Endodermal cell (in vitro differentiated cells): ENCODE results near the gene ENHO. TPM values are rescaled to one million over a fixed set of nuclear protein-coding genes. Genes with fewer than 3 reads are reported as not detected.
A peak's percentile ranks its signal among the peaks of the same experiment; 100 is the strongest.

ENCODE experiments used
- DNase-seq: peaks from one replicate; pipeline ENCODE4 v3.0.0-alpha.2; 2017
- H3K27ac ChIP-seq: 2 replicates; pipeline ENCODE4 v1.5.1; 2013; ENCODE audit warnings: mild to moderate bottlenecking, low read depth, low read length, moderate library complexity
- H3K27me3 ChIP-seq: 2 replicates; pipeline ENCODE4 v1.6.1; 2013; ENCODE audit warnings: mild to moderate bottlenecking, low read length, moderate library complexity; ENCODE audit not compliant: insufficient read depth, control insufficient read depth, poor library complexity, severe bottlenecking
- H3K36me3 ChIP-seq: 2 replicates; pipeline ENCODE4 v1.7.0; 2013; ENCODE audit warnings: mild to moderate bottlenecking, low read length, moderate library complexity; ENCODE audit not compliant: control insufficient read depth, insufficient read depth
- H3K4me1 ChIP-seq: one replicate; pipeline ENCODE4 v1.7.0; 2013; ENCODE audit warnings: low read length; ENCODE audit not compliant: control insufficient read depth, insufficient read depth
- H3K4me3 ChIP-seq: 2 replicates; pipeline ENCODE4 v1.5.1; 2013; ENCODE audit warnings: mild to moderate bottlenecking, low read length, moderate library complexity
- H3K9ac ChIP-seq: 2 replicates; pipeline ENCODE4 v1.6.1; 2013; ENCODE audit warnings: mild to moderate bottlenecking, low read length, moderate library complexity; ENCODE audit not compliant: poor library complexity, severe bottlenecking; ENCODE audit errors: extremely low read depth
- H3K9me3 ChIP-seq: 2 replicates; pipeline ENCODE4 v1.6.1; 2013; ENCODE audit warnings: mild to moderate bottlenecking, low read length, moderate library complexity; ENCODE audit not compliant: control insufficient read depth
- H3K27ac Mint-ChIP-seq: 2 replicates; pipeline ENCODE4 v1.8.0; 2020; ENCODE audit warnings: mixed read lengths
- H3K27me3 Mint-ChIP-seq: 2 replicates; pipeline ENCODE4 v1.8.0; 2021; ENCODE audit warnings: mild to moderate bottlenecking, mixed read lengths; ENCODE audit not compliant: insufficient read depth
- H3K36me3 Mint-ChIP-seq: 2 replicates; pipeline ENCODE4 v1.8.0; 2020; ENCODE audit warnings: low read depth, mixed read lengths
- H3K4me1 Mint-ChIP-seq: 2 replicates; pipeline ENCODE4 v1.8.0; 2020; ENCODE audit warnings: mixed read lengths
- H3K4me3 Mint-ChIP-seq: 2 replicates; pipeline ENCODE4 v1.8.0; 2020; ENCODE audit warnings: mild to moderate bottlenecking, moderate library complexity, mixed read lengths
- H3K9me3 Mint-ChIP-seq: 2 replicates; pipeline ENCODE4 v1.8.0; 2020; ENCODE audit warnings: mild to moderate bottlenecking, mixed read lengths
- WGBS, 2 experiments: methylation state at CpG; one replicate each; pipeline versions ENCODE4 v1.1.5 to v1.1.7; 2013; ENCODE audit warnings: missing lambda C conversion rate in 2 of 2, mixed read lengths in 1 of 2; ENCODE audit not compliant: insufficient coverage in 1 of 2, insufficient read length in 1 of 2; 5-methylcytosine and 5-hydroxymethylcytosine counted together
- long read RNA-seq, 4 experiments: library from polyadenylated mRNA in 2 of 4; library from RNA in 1 of 4; library from capped mRNA in 1 of 4; stranded (forward) in 3 of 4; unstranded in 1 of 4; transcript quantifications; one replicate each; pipeline ENCODE4 v2.0.0, GENCODE V29; 2020 to 2021; ENCODE audit warnings: inconsistent platforms in 1 of 4
- polyA plus RNA-seq, 2 experiments: library from polyadenylated mRNA; stranded (reverse); fragments of 50-300 nt; gene quantifications; one replicate each; pipeline ENCODE4 v1.2.3, GENCODE V29; 2013
- total RNA-seq, 2 donors: library from RNA; stranded (reverse); fragmentation: NEBNext Ultra II Directional in 1 of 2; extraction: Animal tissue kit (Norgen Biotek cat#: 25700) in 1 of 2; gene quantifications; 2 replicates in 1 of 2; 3 replicates in 1 of 2; pipeline ENCODE4 v1.2.1, GENCODE V29; 2021
- TF ChIP-seq, protein P1 (sequence below): fragments of 200-600 bp; sonication (generic); conservative IDR thresholded peaks from 2 replicates; pipeline ENCODE4 v1.5.0; 2021; ENCODE audit warnings: antibody characterized with exemption, mild to moderate bottlenecking

Gene ENHO
- total RNA-seq: 10 to 100 TPM in 1 of 2 donors, 1 to 10 TPM in 1; 7.1 to 14.5 TPM
- 19.4 TPM for polyA plus RNA-seq (2013, experiment 1 of 2)
- polyA plus RNA-seq (2013, experiment 2 of 2): 17.3 TPM
- long read RNA-seq, experiment 1, transcript ENHO-201 (2 exons, 1,082 nt): major isoform, 5 of 5 reads
- long read RNA-seq, experiment 1, partial matches to known transcripts: 0 of 5 reads
- long read RNA-seq, experiment 1, other reads (novel, unspliced or antisense): 0 of 5 reads
- long read RNA-seq, experiment 2, partial matches to known transcripts: 0 of 3 reads
- long read RNA-seq, experiment 2, other reads (novel, unspliced or antisense): 0 of 3 reads
- long read RNA-seq, experiment 3, partial matches to known transcripts: 0 of 1 reads
- long read RNA-seq, experiment 3, other reads (novel, unspliced or antisense): 0 of 1 reads
- long read RNA-seq, experiment 4: 0 reads

- 5 to 32% methylated on average over 12 to 63 of the region's 63 CpGs for WGBS, 2 experiments
- TF ChIP-seq, protein P1, sequence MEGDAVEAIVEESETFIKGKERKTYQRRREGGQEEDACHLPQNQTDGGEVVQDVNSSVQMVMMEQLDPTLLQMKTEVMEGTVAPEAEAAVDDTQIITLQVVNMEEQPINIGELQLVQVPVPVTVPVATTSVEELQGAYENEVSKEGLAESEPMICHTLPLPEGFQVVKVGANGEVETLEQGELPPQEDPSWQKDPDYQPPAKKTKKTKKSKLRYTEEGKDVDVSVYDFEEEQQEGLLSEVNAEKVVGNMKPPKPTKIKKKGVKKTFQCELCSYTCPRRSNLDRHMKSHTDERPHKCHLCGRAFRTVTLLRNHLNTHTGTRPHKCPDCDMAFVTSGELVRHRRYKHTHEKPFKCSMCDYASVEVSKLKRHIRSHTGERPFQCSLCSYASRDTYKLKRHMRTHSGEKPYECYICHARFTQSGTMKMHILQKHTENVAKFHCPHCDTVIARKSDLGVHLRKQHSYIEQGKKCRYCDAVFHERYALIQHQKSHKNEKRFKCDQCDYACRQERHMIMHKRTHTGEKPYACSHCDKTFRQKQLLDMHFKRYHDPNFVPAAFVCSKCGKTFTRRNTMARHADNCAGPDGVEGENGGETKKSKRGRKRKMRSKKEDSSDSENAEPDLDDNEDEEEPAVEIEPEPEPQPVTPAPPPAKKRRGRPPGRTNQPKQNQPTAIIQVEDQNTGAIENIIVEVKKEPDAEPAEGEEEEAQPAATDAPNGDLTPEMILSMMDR: no peak
Observed at GRCh38 chr9:34522971-34523797, at the start of gene ENHO. TSS of gene ENHO (minus strand) at chr9:34522990. CDS start at chr9:34521695, 1,295 bp downstream.

GRCh38 chr9:34572092-34572491 lies 49.3 kb upstream of the ENHO start:
- no peaks in the 10 kb centered on the region for H3K36me3 Mint-ChIP-seq
- no peaks in the 10 kb centered on the region for H3K9me3 Mint-ChIP-seq
- no peaks in the 10 kb centered on the region for H3K9me3 ChIP-seq
- H3K9ac ChIP-seq: no peak overlapping the region
- no peaks in the 10 kb centered on the region for H3K36me3 ChIP-seq
- H3K4me3 ChIP-seq: no peak overlapping the region
- H3K27ac Mint-ChIP-seq: no peak overlapping the region
- H3K4me1 ChIP-seq: no peaks in the 10 kb centered on the region
- H3K4me1 Mint-ChIP-seq: peaks cover 8% of the 10 kb centered on the region
- H3K27me3 Mint-ChIP-seq: peaks cover 35% of the 10 kb centered on the region
- DNase-seq: no peak
- TF ChIP-seq, protein P1: no peak
- no peak overlapping the region for H3K27ac ChIP-seq
- H3K4me3 Mint-ChIP-seq: no peak overlapping the region
- peaks cover 19% of the 10 kb centered on the region for H3K27me3 ChIP-seq

More at GRCh38 chr9:34522971-34523797, at the start of gene ENHO:
- Histone ChIP-seq H3K4me1 (no peaks in the 10 kb centered on the region), H3K9me3 (no peaks in the 10 kb centered on the region), H3K27me3 (peaks cover 52% of the 10 kb centered on the region), H3K9ac (no peak within 1 kb of the TSS), H3K36me3 (no peaks in the 10 kb centered on the region), H3K4me3 (peak within 1 kb of the TSS; percentile 80), H3K27ac (no peak within 1 kb of the TSS)
- peak; percentile 98 for DNase-seq
- peak within 1 kb of the TSS; percentile 19 for H3K27ac Mint-ChIP-seq
- H3K36me3 Mint-ChIP-seq: no peaks in the 10 kb centered on the region
- no peaks in the 10 kb centered on the region for H3K9me3 Mint-ChIP-seq
- peaks cover 41% of the 10 kb centered on the region for H3K27me3 Mint-ChIP-seq
- peaks cover 6% of the 10 kb centered on the region for H3K4me1 Mint-ChIP-seq
- peak within 1 kb of the TSS; percentile 69 for H3K4me3 Mint-ChIP-seq

DNA sequence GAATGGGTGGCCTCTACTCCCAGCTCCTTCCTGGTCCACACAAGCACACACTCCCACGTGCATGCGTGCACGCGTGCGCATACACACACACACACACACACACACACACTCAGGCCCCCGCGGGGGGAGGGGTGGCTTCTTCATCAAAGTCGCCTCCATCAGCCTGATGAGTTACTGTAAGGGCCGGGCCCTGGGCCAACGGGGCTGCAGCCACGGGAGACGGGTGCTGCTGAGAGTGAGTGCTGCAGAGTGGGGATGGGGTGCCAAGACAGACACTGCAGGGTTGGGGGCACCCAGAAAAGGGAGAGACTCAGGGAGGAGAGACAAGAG lies 48.7 kb upstream of the ENHO start:
- Histone ChIP-seq H3K36me3 (no peaks in the 10 kb centered on the region), H3K4me1 (no peaks in the 10 kb centered on the region), H3K27ac (peak overlapping the region; percentile 66), H3K9me3 (no peaks in the 10 kb centered on the region), H3K9ac (no peak overlapping the region), H3K27me3 (peaks cover 21% of the 10 kb centered on the region), H3K4me3 (no peak overlapping the region)
- H3K4me1 Mint-ChIP-seq: peaks cover 8% of the 10 kb centered on the region
- no peak for DNase-seq
- 88 to 92% methylated on average over 6 to 12 of the region's 12 CpGs for WGBS, 2 experiments
- no peaks in the 10 kb centered on the region for H3K9me3 Mint-ChIP-seq
- no peak overlapping the region for H3K27ac Mint-ChIP-seq
- H3K36me3 Mint-ChIP-seq: no peaks in the 10 kb centered on the region
- no peak overlapping the region for H3K4me3 Mint-ChIP-seq
- peaks cover 35% of the 10 kb centered on the region for H3K27me3 Mint-ChIP-seq
- TF ChIP-seq, protein P1: no peak
